Measurements from ENCODE around the gene APOD. TPM values are rescaled to one million over a fixed set of nuclear protein-coding genes. Genes with fewer than 3 reads are reported as not detected.
"Not testable (repeated sequence)": the region's sequence is repeated elsewhere in the genome, so short reads cannot be mapped to it uniquely, and the experiment has no call there.

Gene APOD
- total RNA-seq, 1 donor from 2014 or later, result 1.6 TPM

DNA sequence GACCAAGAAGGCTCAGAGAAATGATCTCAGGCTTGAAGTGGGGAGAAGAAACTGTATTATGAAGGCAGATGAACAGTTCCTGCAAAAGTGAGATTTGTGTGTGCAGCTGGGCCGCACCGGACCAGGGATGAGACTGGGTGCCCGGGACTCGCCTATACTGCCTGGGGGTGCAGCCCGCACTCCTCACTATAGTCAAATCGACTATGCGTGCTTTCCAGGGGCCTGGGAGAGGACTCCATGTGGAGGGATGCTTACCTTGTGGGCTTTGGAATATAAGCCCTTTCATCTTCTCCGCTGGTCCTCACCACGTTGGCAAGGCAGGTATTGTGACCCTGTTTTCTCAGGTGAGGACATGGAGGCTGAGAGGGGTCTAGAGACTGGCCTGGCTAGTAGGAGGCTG is 32.9 kb upstream of the APOD start:
- Mint-ChIP-seq H3K27me3 (peaks cover 3% of the 10 kb centered on the region), H3K27ac (no peak overlapping the region), H3K4me1 (ENCODE audit: unreplicated experiment) (peaks cover 4% of the 10 kb centered on the region), H3K36me3 (peaks cover 3% of the 10 kb centered on the region), H3K9me3 (peaks cover 3% of the 10 kb centered on the region), H3K4me3 (no peak overlapping the region)
- no peak for DNase-seq (ENCODE audit: extremely low spot score, unreplicated experiment)
- TF ChIP-seq, protein P1, sequence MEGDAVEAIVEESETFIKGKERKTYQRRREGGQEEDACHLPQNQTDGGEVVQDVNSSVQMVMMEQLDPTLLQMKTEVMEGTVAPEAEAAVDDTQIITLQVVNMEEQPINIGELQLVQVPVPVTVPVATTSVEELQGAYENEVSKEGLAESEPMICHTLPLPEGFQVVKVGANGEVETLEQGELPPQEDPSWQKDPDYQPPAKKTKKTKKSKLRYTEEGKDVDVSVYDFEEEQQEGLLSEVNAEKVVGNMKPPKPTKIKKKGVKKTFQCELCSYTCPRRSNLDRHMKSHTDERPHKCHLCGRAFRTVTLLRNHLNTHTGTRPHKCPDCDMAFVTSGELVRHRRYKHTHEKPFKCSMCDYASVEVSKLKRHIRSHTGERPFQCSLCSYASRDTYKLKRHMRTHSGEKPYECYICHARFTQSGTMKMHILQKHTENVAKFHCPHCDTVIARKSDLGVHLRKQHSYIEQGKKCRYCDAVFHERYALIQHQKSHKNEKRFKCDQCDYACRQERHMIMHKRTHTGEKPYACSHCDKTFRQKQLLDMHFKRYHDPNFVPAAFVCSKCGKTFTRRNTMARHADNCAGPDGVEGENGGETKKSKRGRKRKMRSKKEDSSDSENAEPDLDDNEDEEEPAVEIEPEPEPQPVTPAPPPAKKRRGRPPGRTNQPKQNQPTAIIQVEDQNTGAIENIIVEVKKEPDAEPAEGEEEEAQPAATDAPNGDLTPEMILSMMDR (conservative IDR thresholded peaks at IDR 0.05), result no peak

DNA sequence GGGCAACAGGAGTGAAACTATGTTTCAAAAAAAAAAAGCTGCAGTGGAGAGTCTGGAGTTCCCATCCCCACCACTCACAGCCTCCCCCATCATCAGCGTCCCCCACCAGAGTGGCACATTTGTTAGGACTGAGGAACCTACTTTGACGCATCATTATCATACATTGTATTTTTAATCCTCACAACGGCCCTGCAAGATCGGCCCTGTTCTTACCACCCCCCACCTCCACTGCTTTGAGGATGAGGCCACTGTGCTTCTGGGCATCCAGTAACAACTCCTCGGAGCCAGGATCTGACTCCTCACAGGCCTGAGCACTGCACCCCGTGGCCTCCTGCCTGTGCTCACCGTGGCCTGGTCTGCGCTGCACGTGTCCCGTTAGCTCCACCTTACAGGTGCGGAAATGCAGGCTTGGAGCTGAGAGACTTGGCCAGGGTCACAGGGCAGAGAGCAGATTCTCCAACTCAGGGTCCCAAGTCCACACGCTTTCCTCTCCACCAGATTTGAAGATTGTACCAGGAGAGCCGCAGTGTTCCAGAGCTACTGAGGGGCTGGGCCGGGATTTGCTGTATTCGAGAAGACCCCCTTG is 32.3 kb upstream of the APOD start:
- not testable (repeated sequence) for H3K4me3 Mint-ChIP-seq; H3K9me3 Mint-ChIP-seq; H3K36me3 Mint-ChIP-seq; H3K4me1 Mint-ChIP-seq (ENCODE audit: unreplicated experiment); DNase-seq (ENCODE audit: extremely low spot score, unreplicated experiment); H3K27ac Mint-ChIP-seq; H3K27me3 Mint-ChIP-seq

- not testable (repeated sequence) for H3K9me3 Mint-ChIP-seq; H3K36me3 Mint-ChIP-seq; H3K27me3 Mint-ChIP-seq; DNase-seq (ENCODE audit: extremely low spot score, unreplicated experiment); H3K4me1 Mint-ChIP-seq (ENCODE audit: unreplicated experiment)
- Mint-ChIP-seq H3K27ac (peak overlapping the region; percentile 89), H3K4me3 (peak overlapping the region; percentile 83)
Observed at GRCh38 chr3:195614672-195615504, 31.1 kb upstream of the APOD start.

- H3K4me3 Mint-ChIP-seq, result no peak overlapping the region
- peaks cover 3% of the 10 kb centered on the region for H3K27me3 Mint-ChIP-seq
- H3K27ac Mint-ChIP-seq, result peak overlapping the region; percentile 32
- H3K36me3 Mint-ChIP-seq, result peaks cover 3% of the 10 kb centered on the region
- TF ChIP-seq, protein P1 (conservative IDR thresholded peaks at IDR 0.05), result no peak
- DNase-seq (ENCODE audit: extremely low spot score, unreplicated experiment), result no peak
- peaks cover 7% of the 10 kb centered on the region for H3K9me3 Mint-ChIP-seq
- H3K4me1 Mint-ChIP-seq (ENCODE audit: unreplicated experiment), result peaks cover 4% of the 10 kb centered on the region
Observed at GRCh38 chr3:195613468-195614069, 29.8 kb upstream of the APOD start.

GRCh38 chr3:195612075-195612800 is 28.5 kb upstream of the APOD start:
- H3K27me3 Mint-ChIP-seq, result peaks cover 3% of the 10 kb centered on the region
- TF ChIP-seq, protein P1 (conservative IDR thresholded peaks at IDR 0.05), result no peak
- no peak for DNase-seq (ENCODE audit: extremely low spot score, unreplicated experiment)
- no peak overlapping the region for H3K4me3 Mint-ChIP-seq
- H3K9me3 Mint-ChIP-seq, result peaks cover 17% of the 10 kb centered on the region
- peaks cover 3% of the 10 kb centered on the region for H3K36me3 Mint-ChIP-seq
- peaks cover 4% of the 10 kb centered on the region for H3K4me1 Mint-ChIP-seq (ENCODE audit: unreplicated experiment)
- H3K27ac Mint-ChIP-seq, result no peak overlapping the region

DNA sequence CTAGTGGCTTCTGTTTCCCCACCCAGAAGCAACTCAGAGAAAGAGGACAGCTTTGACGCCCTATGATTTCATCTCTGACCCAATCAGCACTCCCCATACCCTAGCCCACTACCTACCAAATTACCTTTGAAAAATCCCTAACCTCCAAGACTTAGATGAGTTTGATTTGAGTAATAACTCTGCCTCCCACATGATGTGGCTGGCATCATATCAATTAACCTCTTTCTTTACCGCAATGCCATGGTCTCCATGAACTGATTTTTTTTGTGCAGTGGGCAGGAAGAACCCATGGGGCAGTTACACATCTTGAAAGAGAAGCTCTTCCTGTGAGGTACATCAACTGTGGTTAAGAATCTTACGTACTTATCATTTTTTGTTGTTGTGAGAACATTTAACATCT is 25.5 kb upstream of the APOD start:
- TF ChIP-seq, protein P1 (conservative IDR thresholded peaks at IDR 0.05), result no peak
- Mint-ChIP-seq H3K27ac (no peak overlapping the region), H3K4me3 (no peak overlapping the region), H3K9me3 (peaks cover 19% of the 10 kb centered on the region), H3K4me1 (ENCODE audit: unreplicated experiment) (no peaks in the 10 kb centered on the region), H3K36me3 (no peaks in the 10 kb centered on the region), H3K27me3 (peaks cover 3% of the 10 kb centered on the region)
- DNase-seq (ENCODE audit: extremely low spot score, unreplicated experiment), result no peak

- H3K4me1 Mint-ChIP-seq (ENCODE audit: unreplicated experiment); H3K9me3 Mint-ChIP-seq; H3K27me3 Mint-ChIP-seq; H3K4me3 Mint-ChIP-seq; H3K27ac Mint-ChIP-seq; DNase-seq (ENCODE audit: extremely low spot score, unreplicated experiment); H3K36me3 Mint-ChIP-seq: not testable (repeated sequence)
Observed at GRCh38 chr3:195601785-195602184, 18.0 kb upstream of the APOD start.

Measured in type B pancreatic cell (in vitro differentiated cells).